ENCODE measurements around the gene ACAA2.

DNA sequence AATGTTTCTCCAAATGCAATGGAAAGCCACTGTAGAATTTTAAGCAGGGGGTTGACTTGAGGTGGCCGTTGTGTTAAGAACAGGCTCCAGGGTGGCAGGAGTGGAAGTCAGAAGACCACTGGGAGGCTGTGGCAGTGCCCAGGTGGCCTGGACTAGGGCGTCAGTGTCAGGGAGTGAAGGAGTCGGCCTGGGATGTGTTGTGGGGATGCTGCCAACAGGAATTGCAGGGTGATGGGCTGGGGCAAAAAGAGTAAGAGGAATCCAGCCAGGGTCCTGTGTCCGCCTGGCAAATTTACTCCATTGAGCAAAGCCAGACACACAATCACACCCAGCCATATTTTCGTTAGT, 55.1 kb downstream of the ACAA2 start:
- TF ChIP-seq, protein P1, sequence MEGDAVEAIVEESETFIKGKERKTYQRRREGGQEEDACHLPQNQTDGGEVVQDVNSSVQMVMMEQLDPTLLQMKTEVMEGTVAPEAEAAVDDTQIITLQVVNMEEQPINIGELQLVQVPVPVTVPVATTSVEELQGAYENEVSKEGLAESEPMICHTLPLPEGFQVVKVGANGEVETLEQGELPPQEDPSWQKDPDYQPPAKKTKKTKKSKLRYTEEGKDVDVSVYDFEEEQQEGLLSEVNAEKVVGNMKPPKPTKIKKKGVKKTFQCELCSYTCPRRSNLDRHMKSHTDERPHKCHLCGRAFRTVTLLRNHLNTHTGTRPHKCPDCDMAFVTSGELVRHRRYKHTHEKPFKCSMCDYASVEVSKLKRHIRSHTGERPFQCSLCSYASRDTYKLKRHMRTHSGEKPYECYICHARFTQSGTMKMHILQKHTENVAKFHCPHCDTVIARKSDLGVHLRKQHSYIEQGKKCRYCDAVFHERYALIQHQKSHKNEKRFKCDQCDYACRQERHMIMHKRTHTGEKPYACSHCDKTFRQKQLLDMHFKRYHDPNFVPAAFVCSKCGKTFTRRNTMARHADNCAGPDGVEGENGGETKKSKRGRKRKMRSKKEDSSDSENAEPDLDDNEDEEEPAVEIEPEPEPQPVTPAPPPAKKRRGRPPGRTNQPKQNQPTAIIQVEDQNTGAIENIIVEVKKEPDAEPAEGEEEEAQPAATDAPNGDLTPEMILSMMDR (IDR thresholded peaks at IDR 0.05), result no peak
- TF ChIP-seq POLR2A (IDR thresholded peaks at IDR 0.05) (no peak), EP300 (IDR thresholded peaks at IDR 0.05) (no peak)
